Measurements from ENCODE around the gene CYP4A22. TPM values are rescaled to one million over a fixed set of nuclear protein-coding genes. Genes with fewer than 3 reads are reported as not detected.
A peak's percentile ranks its signal among the peaks of the same experiment; 100 is the strongest.

Gene CYP4A22
- total and polyA plus RNA-seq, 9 of the 15 experiments (the other 6 are each of a cell fraction or from before 2014, with no cell fraction given) = 0.07 TPM; not detected in 8

DNA sequence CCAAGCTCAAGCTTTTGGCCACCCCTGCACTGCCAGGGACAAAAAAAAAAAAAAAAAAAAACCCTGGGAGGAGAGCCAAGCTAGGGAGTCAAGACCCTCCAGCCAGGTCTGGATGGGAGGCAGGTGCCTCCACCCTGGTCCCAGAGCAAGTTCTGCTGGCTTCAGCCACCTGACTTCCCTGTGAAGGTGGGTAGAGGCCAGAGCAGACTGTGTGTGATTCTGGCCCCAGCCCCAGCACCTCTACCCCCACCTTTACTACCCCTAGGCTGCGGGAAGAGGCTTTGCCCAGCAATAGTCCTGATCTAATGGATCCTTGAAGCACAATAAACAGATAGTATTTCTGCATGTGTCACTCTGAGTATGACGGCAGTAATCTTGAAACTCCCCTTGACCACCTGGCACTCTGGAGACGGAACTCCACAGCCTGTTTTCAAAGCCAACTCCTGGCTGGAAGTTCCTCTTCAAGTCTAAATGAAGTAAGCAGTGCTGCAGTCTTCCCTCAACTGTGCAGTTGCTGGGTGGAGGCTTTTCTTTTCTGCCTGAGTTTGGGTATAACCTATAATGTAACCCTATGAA is 42.8 kb downstream of the CYP4A22 start (continued):
- TF ChIP-seq, protein P1, sequence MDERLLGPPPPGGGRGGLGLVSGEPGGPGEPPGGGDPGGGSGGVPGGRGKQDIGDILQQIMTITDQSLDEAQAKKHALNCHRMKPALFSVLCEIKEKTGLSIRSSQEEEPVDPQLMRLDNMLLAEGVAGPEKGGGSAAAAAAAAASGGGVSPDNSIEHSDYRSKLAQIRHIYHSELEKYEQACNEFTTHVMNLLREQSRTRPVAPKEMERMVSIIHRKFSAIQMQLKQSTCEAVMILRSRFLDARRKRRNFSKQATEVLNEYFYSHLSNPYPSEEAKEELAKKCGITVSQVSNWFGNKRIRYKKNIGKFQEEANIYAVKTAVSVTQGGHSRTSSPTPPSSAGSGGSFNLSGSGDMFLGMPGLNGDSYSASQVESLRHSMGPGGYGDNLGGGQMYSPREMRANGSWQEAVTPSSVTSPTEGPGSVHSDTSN (CRISPR knock-in tag; IDR thresholded peaks at IDR 0.05; ENCODE audit: low read depth) = no peak
- TF ChIP-seq, protein P1 (tag; conservative IDR thresholded peaks at IDR 0.05; ENCODE audit: low read depth) = no peak
- TF ChIP-seq CBFA2T3 (IDR thresholded peaks at IDR 0.05) = peak; percentile 75
- no peak for TF ChIP-seq MCM3 (IDR thresholded peaks at IDR 0.05)
- peak in 1 of 2 experiments; percentile 30; a peak in 3 of 4 replicates for TF ChIP-seq FOXK2 (conservative IDR thresholded peaks at IDR 0.05 in 1 of 2, IDR thresholded peaks at IDR 0.05 in 1 of 2; ENCODE audit: low read depth in 2 of 2)
- TF ChIP-seq ZNF316 (IDR thresholded peaks at IDR 0.05) = peak; percentile 10; the same call in 1 of the 2 replicates
- no peak for TF ChIP-seq LEF1 (IDR thresholded peaks at IDR 0.05)
- no peak for TF ChIP-seq SIRT6 (IDR thresholded peaks at IDR 0.05; ENCODE audit: low read depth, low read length)
- no peak for TF ChIP-seq IRF2 (CRISPR knock-in tag; IDR thresholded peaks at IDR 0.05)
- no peak for TF ChIP-seq SMARCE1 (IDR thresholded peaks at IDR 0.05)
- TF ChIP-seq, protein P2, sequence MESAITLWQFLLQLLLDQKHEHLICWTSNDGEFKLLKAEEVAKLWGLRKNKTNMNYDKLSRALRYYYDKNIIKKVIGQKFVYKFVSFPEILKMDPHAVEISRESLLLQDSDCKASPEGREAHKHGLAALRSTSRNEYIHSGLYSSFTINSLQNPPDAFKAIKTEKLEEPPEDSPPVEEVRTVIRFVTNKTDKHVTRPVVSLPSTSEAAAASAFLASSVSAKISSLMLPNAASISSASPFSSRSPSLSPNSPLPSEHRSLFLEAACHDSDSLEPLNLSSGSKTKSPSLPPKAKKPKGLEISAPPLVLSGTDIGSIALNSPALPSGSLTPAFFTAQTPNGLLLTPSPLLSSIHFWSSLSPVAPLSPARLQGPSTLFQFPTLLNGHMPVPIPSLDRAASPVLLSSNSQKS (CRISPR knock-in tag; IDR thresholded peaks at IDR 0.05) = no peak
- TF ChIP-seq ZFX (CRISPR knock-in tag; IDR thresholded peaks at IDR 0.05) = no peak
- peak; percentile 34 for TF ChIP-seq GATA2 (CRISPR knock-in tag; IDR thresholded peaks at IDR 0.05)
- TF ChIP-seq TEAD4 (IDR thresholded peaks at IDR 0.05; ENCODE audit: low read length) = peak; percentile 73
- no peak for TF ChIP-seq TEAD4 (CRISPR knock-in tag; IDR thresholded peaks at IDR 0.05; ENCODE audit: borderline replicate concordance)
- no peak for TF ChIP-seq ZFP30 (CRISPR knock-in tag; IDR thresholded peaks at IDR 0.05; ENCODE audit: borderline replicate concordance)
- TF ChIP-seq E2F4 (CRISPR knock-in tag; IDR thresholded peaks at IDR 0.05; ENCODE audit: low read depth) = no peak
- TF ChIP-seq FIP1L1 (IDR thresholded peaks at IDR 0.05; ENCODE audit: low read depth, low read length, poor library complexity, severe bottlenecking) = no peak
- TF ChIP-seq CBFA2T2 (conservative IDR thresholded peaks at IDR 0.05) = peak; percentile 57
- no peak for TF ChIP-seq XRCC4 (IDR thresholded peaks at IDR 0.05; ENCODE audit: extremely low read depth, insufficient read depth, insufficient read length)
- TF ChIP-seq ZBTB5 (IDR thresholded peaks at IDR 0.05) = no peak
- TF ChIP-seq NEUROD1 (IDR thresholded peaks at IDR 0.05; ENCODE audit: borderline replicate concordance, low read depth, low read length, partially characterized antibody) = no peak

All from K562 (cell line).